ENCODE measurements around the gene PHC2.

DNA sequence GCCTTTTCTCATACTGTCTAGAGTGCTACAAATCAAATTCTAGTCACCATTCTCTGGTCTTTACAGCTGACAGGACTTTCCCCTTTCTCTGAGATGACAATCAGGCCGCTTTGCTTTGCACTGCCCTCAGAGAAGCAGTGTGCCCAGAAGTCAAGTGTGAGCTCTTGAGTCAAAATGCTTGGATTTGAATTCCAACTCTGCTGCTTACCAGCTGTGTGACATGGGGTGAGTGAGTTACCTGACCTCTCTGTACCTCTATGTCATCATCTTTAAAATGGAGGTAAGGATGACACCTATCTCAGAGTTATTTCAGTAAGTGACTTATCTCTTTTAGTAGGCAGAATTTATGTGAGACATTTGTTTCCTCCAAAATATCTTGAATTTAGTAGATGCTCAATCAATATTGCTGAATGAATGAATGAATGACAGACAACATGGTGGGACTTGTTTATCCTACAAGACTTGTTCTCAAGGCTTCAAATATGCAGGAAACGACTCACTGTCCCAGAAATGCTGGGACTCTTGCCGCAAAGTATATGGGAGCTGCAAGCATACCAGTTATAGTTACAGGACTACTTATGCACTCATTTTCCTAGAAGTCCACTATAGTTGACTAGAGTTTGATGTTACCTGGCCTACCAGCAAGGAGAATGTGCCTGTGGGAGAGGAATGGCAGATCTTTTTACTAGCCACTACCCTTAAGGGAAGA is 71.9 kb downstream of the PHC2 start:
- TF ChIP-seq, protein P1, sequence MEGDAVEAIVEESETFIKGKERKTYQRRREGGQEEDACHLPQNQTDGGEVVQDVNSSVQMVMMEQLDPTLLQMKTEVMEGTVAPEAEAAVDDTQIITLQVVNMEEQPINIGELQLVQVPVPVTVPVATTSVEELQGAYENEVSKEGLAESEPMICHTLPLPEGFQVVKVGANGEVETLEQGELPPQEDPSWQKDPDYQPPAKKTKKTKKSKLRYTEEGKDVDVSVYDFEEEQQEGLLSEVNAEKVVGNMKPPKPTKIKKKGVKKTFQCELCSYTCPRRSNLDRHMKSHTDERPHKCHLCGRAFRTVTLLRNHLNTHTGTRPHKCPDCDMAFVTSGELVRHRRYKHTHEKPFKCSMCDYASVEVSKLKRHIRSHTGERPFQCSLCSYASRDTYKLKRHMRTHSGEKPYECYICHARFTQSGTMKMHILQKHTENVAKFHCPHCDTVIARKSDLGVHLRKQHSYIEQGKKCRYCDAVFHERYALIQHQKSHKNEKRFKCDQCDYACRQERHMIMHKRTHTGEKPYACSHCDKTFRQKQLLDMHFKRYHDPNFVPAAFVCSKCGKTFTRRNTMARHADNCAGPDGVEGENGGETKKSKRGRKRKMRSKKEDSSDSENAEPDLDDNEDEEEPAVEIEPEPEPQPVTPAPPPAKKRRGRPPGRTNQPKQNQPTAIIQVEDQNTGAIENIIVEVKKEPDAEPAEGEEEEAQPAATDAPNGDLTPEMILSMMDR (IDR thresholded peaks at IDR 0.05; ENCODE audit: low read length): no peak
- TF ChIP-seq EZH2phosphoT487 (IDR thresholded peaks at IDR 0.05; ENCODE audit: low read length) (no peak), EZH2 (optimal IDR thresholded peaks at IDR 0.05; ENCODE audit: low read depth, low read length) (no peak)
